ENCODE results near the gene DAPK1.

- TF ChIP-seq CTCF (IDR thresholded peaks at IDR 0.05; ENCODE audit: low read length): no peak
- no peak for TF ChIP-seq EZH2 (IDR thresholded peaks at IDR 0.05; ENCODE audit: borderline replicate concordance, low read length)
Observed at GRCh38 chr9:87687207-87687606, 189.5 kb downstream of the DAPK1 start.

Data from OCI-LY1 (cell line).